ENCODE results near the gene OR1E2.
"Not testable (repeated sequence)": the region's sequence is repeated elsewhere in the genome, so short reads cannot be mapped to it uniquely, and the experiment has no call there.

Gene OR1E2

DNA sequence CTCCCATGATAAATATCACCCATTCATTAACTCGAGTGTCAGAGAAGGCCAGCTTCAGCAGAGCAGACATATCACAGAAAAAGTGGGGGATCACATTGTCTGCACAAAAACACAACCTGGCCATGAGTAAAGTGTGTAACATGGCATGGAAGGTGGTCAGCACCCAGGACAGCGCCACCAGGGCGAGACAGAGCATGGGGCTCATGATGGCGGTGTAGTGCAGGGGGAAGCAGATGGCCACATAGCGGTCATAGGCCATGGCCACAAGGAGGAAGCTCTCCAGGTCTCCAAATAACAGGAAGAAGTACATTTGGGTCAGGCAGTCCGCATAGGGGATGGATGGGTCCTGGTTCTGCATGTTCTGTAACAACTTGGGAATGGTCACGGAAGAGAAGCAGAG is 35.8 kb downstream of the OR1E2 start:
- DNase-seq (ENCODE audit: low spot score): not testable (repeated sequence)

DNA sequence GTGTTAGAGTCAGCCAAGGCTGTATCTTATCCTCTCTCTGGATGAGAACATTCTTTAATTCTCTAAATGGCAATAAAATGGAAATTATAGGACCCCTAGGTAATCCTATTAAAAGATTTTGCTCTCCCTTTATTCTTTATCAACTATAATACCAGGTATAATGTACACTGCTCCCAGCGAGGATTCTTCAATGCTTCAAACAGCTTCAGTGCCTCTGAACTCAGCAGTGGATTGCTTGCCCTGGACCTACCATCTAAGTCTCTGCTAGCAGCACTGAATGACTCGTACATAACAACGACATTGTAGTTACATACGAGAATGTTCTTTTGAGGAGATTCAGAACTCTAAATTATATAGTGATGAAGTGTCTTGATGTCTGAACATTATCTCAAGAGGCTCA is 43.9 kb downstream of the OR1E2 start:
- DNase-seq (ENCODE audit: low spot score): no peak

DNA sequence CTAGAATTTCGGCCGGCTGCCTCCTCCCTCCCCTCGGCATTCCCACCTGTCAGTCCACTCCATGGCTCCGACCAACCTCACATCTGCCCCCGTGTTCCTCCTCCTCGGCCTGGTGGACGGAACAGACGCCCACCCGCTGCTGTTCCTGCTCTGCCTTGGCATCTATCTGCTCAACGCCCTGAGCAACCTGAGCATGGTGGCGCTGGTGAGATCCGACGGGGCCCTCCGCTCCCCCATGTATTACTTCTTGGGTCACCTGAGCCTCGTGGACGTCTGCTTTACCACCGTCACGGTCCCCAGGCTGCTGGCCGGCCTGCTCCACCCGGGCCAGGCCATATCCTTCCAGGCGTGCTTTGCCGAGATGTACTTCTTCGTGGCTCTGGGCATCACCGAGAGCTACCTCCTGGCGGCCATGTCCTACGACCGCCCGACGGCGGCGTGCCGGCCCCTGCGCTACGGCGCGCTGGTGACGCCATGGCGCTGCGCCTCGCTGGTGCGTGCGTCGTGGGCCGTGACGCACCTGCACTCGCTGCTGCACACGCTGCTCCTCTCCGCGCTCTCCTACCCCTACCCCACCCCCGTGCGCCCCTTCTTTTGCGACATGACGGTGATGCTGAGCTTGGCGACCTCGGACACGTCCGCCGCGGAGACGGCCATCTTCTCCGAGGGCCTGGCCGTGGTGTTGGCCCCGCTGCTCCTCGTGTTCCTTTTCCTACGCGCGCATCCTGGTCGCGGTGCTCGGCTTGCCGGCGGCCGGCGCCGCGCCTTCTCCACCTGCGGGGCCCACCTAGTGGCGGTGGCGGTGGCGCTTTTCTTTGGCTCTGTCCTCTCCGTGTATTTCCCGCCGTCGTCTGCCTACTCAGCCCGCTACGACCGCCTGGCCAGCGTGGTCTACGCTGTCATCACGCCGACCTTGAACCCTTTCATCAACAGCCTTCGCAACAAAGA is 47.5 kb downstream of the OR1E2 start, which contains the start of gene OR3A2:
Gene OR3A2 (minus strand): TSS at position 440 of the 948 bp plus-strand sequence.
- DNase-seq (ENCODE audit: low spot score): no peak

Measured in CD4-positive, alpha-beta T cell treated with Interleukin-2 at 100 ng/mL for 4 hours (primary cell).